KOPT-K1 (cell line): ENCODE data around the gene RAB33B.

ENCODE experiments used
- H3K27ac ChIP-seq: fragments of 200-600 bp; sonication (generic); 2 replicates; pipeline ENCODE4 v1.5.1; 2016; ENCODE audit warnings: antibody characterized with exemption, mild to moderate bottlenecking, low read depth, low read length; ENCODE audit not compliant: poor library complexity, severe bottlenecking
- H3K36me3 ChIP-seq: fragments of 200-600 bp; sonication (generic); 2 replicates; pipeline ENCODE4 v1.5.1; 2017; ENCODE audit warnings: antibody characterized with exemption, mild to moderate bottlenecking, low read length, moderate library complexity; ENCODE audit not compliant: insufficient read depth
- H3K9me3 ChIP-seq: fragments of 200-600 bp; sonication (generic); 2 replicates; pipeline ENCODE4 v1.5.1; 2017; ENCODE audit warnings: antibody characterized with exemption, low read length, mild to moderate bottlenecking; ENCODE audit not compliant: insufficient read depth, poor library complexity, severe bottlenecking

Gene RAB33B

GRCh38 chr4:139509727-139510410, 55.9 kb downstream of the RAB33B start:
- no peak overlapping the region for H3K27ac ChIP-seq
- H3K9me3 ChIP-seq, result no peaks in the 10 kb centered on the region
- H3K36me3 ChIP-seq, result peaks cover 24% of the 10 kb centered on the region

DNA sequence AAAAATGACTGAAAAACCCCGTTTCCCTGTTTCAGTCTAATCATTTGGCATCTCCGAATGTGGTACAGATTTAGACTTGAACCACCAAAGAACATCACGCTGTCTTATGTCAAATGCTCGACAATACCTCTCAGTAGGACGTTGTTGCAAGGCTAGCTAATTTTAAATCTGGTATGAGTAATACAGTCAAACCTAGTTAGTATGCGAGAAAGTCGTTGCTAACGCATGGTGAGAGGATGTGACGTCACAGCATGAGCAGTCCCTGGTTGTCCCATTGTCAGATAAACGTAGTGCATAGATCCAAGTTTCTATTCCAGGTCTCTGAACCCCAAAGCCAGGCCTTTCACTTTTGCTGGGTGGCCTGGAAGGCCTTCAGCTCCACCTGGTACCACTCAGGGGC, 57.4 kb downstream of the RAB33B start:
- H3K9me3 ChIP-seq, result no peaks in the 10 kb centered on the region
- peaks cover 38% of the 10 kb centered on the region for H3K36me3 ChIP-seq

GRCh38 chr4:139514382-139515059, 60.6 kb downstream of the RAB33B start:
- Histone ChIP-seq H3K36me3 (peaks cover 58% of the 10 kb centered on the region), H3K9me3 (no peaks in the 10 kb centered on the region), H3K27ac (no peak overlapping the region)

More for the DNA sequence above, 57.4 kb downstream of the RAB33B start:
- H3K27ac ChIP-seq, result no peak overlapping the region

- Histone ChIP-seq H3K36me3 (peaks cover 52% of the 10 kb centered on the region), H3K9me3 (no peaks in the 10 kb centered on the region), H3K27ac (no peak overlapping the region)
Observed at GRCh38 chr4:139515531-139515958, 61.6 kb downstream of the RAB33B start.

- Histone ChIP-seq H3K36me3 (peaks cover 48% of the 10 kb centered on the region), H3K9me3 (no peaks in the 10 kb centered on the region), H3K27ac (no peak overlapping the region)
Observed at GRCh38 chr4:139521754-139522401, 68.0 kb downstream of the RAB33B start.

DNA sequence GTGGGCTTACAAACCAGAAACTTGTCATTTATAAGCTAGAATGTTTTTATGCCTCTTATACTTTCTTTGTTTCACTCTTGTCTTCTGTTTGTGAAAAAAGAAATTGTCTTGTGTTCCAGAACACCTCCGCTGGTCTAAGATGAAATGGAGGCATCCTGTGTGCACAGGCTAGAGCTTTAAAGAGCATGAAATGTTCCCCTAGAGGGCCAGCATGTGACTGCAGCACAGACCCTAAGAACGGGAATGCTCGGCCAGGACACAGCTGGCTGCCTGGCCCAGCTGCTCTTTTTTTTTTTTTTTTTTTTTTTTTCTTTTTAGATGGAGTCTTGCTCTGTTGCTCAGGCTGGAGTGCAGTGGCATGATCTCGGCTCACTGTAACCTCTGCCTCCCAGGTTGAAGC, 68.5 kb downstream of the RAB33B start:
- Histone ChIP-seq H3K27ac (no peak overlapping the region), H3K9me3 (no peaks in the 10 kb centered on the region), H3K36me3 (peaks cover 42% of the 10 kb centered on the region)

DNA sequence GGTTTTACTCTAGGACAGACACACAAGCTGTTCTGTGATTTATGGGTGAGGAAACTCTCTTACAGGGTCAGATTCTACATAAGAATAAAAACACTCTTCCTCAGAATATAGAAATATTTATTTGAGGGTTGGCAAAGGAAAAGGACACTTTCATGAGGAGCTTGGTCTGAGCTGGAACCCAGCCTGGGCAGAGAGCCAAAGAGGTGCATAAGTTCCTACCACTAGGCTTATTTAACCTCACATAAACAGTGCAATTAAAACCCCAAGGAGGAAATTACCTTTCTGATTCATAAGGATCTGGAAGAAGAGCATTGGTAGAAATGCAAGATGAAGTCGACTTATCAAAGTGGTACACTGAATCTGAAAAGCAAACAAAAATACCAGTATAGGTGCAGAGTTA, 69.2 kb downstream of the RAB33B start:
- peaks cover 40% of the 10 kb centered on the region for H3K36me3 ChIP-seq

GRCh38 chr4:139524062-139524631, 70.2 kb downstream of the RAB33B start:
- Histone ChIP-seq H3K27ac (no peak overlapping the region), H3K36me3 (peaks cover 38% of the 10 kb centered on the region), H3K9me3 (no peaks in the 10 kb centered on the region)

More for the DNA sequence above, 69.2 kb downstream of the RAB33B start:
- Histone ChIP-seq H3K9me3 (no peaks in the 10 kb centered on the region), H3K27ac (no peak overlapping the region)

DNA sequence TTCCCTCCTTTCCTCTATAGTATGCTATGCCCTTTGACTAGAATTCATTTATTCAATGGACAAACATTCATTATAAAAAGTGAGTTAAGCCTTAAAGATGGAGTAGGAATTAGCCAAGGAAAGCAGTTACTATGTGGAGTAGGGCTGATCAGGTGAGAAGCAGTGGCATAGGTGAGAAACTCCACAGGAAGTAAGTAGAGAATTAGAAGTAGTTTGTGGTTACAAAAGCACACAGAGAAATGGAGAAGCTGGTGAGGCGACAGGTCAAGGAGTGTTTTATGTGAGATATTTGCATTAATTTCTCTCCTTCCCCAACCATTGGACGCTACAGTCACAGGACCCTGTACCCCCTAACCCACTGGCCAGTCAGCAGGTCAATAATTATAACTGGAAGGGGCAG, 71.5 kb downstream of the RAB33B start:
- Histone ChIP-seq H3K9me3 (no peaks in the 10 kb centered on the region), H3K36me3 (peaks cover 38% of the 10 kb centered on the region), H3K27ac (no peak overlapping the region)
